HTERT RPE-1 (cell line): ENCODE results near the gene ZBTB5.
"Not testable (repeated sequence)": the region's sequence is repeated elsewhere in the genome, so short reads cannot be mapped to it uniquely, and the experiment has no call there.

Source experiments
- in situ Hi-C: fragments of 300-500 bp; cut with MboI; formaldehyde crosslinking; loops from 4 replicates; pipeline ENCODE4 v1.14.3; 2020; ENCODE audit warnings: low sequenced_read_pairs

ZBTB5 gene

GRCh38 chr9:37426431-37426830, 38.8 kb downstream of the ZBTB5 start:
- in situ Hi-C loops, result not testable (repeated sequence)

- in situ Hi-C loops, result no loop called here
Observed at GRCh38 chr9:37425298-37425752, 39.9 kb downstream of the ZBTB5 start.

- in situ Hi-C loops, result no loop called here
Observed at GRCh38 chr9:37424686-37425297, 40.5 kb downstream of the ZBTB5 start.

GRCh38 chr9:37424204-37424685, 41.0 kb downstream of the ZBTB5 start:
- in situ Hi-C loops, result no loop called here

GRCh38 chr9:37423508-37423907, 41.7 kb downstream of the ZBTB5 start:
- in situ Hi-C loops, result no loop called here

- in situ Hi-C loops, result no loop called here
Observed at GRCh38 chr9:37422289-37423104, 42.8 kb downstream of the ZBTB5 start, which contains the start of gene GRHPR. GRHPR (plus strand) TSS chr9:37422696; CDS start chr9:37422751, 55 bp downstream.

GRCh38 chr9:37421914-37422288, 43.3 kb downstream of the ZBTB5 start:
- in situ Hi-C loops, result no loop called here

GRCh38 chr9:37420271-37421215, 44.7 kb downstream of the ZBTB5 start:
- in situ Hi-C loops, result no loop called here

GRCh38 chr9:37419204-37419603, 46.0 kb downstream of the ZBTB5 start:
- in situ Hi-C loops, result no loop called here

- in situ Hi-C loops, result no loop called here
Observed at GRCh38 chr9:37417857-37418618, 47.2 kb downstream of the ZBTB5 start.

- in situ Hi-C loops, result no loop called here
Observed at GRCh38 chr9:37417252-37417803, 47.9 kb downstream of the ZBTB5 start.

- in situ Hi-C loops, result no loop called here
Observed at GRCh38 chr9:37415011-37415719, 50.1 kb downstream of the ZBTB5 start.

- in situ Hi-C loops, result no loop called here
Observed at GRCh38 chr9:37414503-37414943, 50.7 kb downstream of the ZBTB5 start.

- in situ Hi-C loops, result no loop called here
Observed at GRCh38 chr9:37413311-37413710, 51.9 kb downstream of the ZBTB5 start.

GRCh38 chr9:37412431-37413151, 52.7 kb downstream of the ZBTB5 start:
- in situ Hi-C loops, result no loop called here

- in situ Hi-C loops, result no loop called here
Observed at GRCh38 chr9:37410969-37411785, 54.1 kb downstream of the ZBTB5 start.

GRCh38 chr9:37410354-37410861, 54.8 kb downstream of the ZBTB5 start:
- in situ Hi-C loops, result no loop called here
